Renal cortex interstitium (tissue), 11 donors: ENCODE data around the gene CPT2. TPM values are rescaled to one million over a fixed set of nuclear protein-coding genes. Genes with fewer than 3 reads are reported as not detected.
"Not testable (repeated sequence)": the region's sequence is repeated elsewhere in the genome, so short reads cannot be mapped to it uniquely, and the experiment has no call there.

ENCODE experiments used
- DNase-seq, 11 donors: peaks; one replicate each; pipeline ENCODE4 v3.0.0-alpha.2; 2013; ENCODE audit warnings: low read depth in 9 of 11, low spot score in 4 of 11; ENCODE audit errors: extremely low read depth in 1 of 11
- polyA plus RNA-seq, 3 donors: library from polyadenylated mRNA; unstranded; fragments of 120-200 nt; gene quantifications; one replicate each; pipeline ENCODE4 v1.2.1, GENCODE V29; 2013; ENCODE audit not compliant: insufficient read length in 3 of 3

The CPT2 gene
- polyA plus RNA-seq, 3 donors, result 29.0 to 29.9 (median 29.8) TPM

DNA sequence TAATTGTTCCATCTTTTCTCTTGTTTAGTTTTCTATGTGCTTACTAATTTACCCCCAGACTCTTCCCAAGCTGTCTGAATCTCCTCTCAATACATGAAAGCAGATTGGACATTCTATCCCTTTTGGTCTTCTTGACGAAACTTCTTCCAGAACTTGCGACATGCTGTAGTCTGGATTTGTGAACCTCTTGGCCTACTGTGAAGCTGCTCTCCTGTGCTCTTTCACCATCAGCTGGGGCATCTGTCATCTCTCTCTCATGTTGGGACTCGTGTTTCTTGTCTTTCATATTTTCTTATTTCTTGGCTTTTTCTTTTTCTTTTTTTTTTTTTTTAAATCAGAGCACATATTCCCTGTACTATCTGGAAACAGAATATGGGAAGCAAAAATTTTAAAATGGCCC lies 6.8 kb downstream of the CPT2 start:
- DNase-seq, result no peak

DNA sequence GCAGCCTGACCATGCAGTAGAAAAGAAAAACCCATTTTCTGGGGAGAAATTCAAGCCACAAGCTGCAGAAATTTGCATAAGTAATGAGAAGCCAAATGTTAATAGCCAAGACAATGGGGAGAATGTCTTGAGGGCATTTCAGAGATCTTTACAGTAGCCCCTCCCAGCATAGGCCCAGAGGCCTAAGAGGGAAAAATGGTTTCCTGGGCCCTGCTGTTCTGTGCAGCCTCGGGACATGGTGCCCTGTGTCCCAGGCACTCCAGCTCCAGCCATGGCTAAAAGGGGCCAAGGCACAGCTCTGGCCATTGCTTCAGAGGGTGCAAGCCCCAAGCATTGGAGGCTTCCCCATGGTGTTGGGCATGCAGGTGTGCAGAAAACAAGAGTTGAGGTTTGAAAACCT lies 8.9 kb downstream of the CPT2 start:
- DNase-seq, result not testable (repeated sequence)

DNA sequence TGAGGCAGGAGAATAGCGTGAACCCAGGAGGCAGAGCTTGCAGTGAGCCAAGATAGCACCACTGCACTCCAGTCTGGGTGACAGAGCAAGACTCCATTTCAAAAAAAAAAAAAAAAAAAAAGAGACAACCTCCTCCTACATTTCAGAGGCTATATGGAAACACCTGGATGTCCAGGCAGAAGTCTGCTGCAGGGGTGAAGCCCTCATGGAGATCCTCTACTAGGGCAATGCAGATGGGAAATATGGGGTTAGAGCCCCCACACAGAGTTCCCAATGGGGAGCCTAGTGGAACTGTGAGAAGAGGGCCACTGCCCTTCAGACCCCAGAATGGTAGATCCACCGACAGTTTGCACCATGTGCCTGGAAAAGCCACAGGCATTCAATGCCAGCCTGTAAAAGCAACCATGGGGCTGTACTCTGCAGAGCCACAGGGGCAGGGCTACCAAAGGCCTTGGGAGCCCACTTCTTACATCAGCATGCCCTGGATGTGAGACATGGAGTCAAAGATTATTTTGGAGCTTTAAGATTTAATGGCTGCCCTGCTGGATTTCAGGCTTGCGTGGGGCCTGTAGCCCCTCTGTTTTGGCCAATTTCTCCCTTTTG lies 9.6 kb downstream of the CPT2 start:
- DNase-seq, result not testable (repeated sequence)

DNA sequence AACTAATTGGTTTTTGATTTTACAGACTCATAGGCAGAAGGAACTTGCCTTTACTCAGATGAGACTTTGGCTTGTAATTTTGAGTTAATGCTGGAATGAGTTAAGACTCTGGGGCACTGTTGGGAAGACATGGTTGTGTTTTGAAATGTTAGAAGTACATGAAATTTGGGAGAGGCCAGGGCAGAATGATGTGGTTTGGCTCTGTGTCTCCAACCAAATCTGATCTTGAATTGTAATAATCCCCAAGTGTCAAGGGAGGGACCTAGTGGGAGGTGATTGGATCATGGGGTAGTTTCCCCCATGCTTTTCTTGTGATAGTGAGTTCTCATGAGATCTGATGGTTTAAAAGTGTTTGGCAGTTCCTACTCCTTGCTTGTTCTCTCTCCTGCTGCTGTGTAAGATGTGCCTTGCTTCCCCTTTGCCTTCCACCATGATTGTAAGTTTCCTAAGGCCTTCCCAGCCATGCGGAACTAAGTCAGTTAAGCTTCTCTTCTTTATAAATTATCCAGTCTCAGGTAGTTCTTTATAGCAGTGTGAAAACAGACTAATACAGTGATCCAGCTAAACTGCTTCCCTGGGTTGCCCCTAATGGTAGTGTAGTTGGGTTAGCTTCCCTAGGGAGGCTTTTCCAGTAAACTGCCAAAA lies 10.2 kb downstream of the CPT2 start:
- no peak for DNase-seq

DNA sequence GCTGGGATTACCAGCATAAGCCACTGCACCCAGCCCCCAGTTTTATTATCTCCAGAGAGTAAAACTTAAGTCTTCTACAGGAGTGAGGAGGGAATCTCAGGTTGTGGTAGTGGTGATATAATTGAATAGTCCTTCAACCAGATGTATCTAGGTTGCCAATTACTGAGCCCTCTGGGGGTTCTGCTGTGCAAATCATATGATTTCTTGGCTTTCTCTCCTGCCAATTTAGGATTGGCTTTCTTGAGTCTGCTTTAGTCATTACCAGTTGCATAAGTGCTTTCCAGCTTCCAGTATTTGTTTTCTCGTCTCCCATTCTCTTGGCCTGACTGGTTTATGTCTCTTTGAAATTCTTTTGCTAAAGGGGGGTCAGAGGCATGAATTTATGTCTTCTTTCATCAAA lies 11.1 kb downstream of the CPT2 start:
- DNase-seq, result no peak

DNA sequence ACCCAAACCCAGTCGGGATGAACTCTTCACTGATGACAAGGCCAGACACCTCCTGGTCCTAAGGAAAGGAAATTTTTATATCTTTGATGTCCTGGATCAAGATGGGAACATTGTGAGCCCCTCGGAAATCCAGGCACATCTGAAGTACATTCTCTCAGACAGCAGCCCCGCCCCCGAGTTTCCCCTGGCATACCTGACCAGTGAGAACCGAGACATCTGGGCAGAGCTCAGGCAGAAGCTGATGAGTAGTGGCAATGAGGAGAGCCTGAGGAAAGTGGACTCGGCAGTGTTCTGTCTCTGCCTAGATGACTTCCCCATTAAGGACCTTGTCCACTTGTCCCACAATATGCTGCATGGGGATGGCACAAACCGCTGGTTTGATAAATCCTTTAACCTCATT lies 13.7 kb downstream of the CPT2 start:
- DNase-seq, result no peak

DNA sequence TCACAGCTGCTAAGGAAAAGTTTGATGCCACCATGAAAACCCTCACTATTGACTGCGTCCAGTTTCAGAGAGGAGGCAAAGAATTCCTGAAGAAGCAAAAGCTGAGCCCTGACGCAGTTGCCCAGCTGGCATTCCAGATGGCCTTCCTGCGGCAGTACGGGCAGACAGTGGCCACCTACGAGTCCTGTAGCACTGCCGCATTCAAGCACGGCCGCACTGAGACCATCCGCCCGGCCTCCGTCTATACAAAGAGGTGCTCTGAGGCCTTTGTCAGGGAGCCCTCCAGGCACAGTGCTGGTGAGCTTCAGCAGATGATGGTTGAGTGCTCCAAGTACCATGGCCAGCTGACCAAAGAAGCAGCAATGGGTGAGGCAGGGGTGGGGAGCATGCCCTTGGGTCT lies 14.3 kb downstream of the CPT2 start:
- DNase-seq, result no peak

DNA sequence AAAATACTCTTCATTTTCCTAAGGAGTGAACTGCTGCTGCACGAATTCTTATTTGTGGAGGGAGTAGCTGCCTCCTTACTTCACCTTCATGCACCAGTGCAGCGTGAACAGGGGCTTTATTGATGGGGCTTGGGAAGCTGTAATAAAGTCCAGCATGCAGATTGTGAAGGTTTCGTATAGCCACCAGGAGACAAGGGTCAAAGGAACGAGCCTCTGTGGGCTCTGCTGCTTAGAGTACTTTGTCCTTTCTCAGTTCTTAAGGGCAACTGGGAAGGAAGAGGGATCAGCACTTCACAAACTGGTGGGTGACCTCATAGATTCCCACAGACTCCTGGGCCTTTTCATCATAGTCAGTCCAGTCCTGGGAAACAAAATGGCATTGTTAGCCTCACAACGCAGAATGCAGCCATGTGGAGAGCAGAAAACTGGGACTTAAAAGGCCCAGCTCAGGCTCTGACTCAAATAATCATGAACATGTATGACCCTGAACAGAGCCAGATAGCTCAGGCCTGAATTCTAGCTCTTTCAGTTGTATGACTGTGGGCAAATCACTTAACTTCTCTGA lies 17.8 kb downstream of the CPT2 start:
- DNase-seq, result no peak

DNA sequence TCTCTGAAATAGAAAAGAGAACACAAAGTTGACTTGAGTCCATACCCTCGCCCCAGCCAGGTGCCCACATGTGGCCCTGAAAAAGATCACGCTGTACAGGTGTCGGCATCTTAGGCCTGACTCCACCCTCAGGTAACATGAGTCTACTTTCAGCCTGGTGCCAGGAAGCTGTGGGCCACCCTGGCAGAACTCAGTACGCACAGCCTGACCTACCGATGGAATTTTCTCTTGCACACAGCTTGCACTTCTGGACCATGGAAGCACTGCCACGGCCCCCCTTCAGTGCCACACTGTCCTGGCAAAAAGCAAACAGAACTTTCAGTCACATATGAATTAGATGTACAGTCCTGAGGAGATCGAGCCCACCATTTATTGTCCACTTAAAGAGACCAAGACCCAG lies 21.6 kb downstream of the CPT2 start:
- DNase-seq, result no peak

DNA sequence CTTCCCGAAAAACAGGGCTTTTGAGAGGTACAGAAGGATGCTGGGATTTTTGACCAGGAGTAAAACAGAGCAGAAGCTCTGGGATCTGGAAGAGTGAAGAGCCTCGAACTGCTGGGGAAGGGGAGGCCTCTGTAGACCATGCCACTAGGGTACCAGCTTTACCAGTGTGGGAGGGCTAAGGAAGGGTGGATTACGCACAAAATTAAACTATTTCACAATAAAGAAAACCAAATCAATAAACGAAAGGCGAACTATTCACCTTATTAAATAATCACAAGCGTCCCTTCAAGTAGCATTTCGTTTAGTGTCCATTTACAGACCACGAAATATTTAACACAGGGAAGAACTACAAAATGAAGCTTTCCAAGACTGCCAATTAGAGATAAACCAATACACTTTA lies 23.1 kb downstream of the CPT2 start:
- no peak for DNase-seq

DNA sequence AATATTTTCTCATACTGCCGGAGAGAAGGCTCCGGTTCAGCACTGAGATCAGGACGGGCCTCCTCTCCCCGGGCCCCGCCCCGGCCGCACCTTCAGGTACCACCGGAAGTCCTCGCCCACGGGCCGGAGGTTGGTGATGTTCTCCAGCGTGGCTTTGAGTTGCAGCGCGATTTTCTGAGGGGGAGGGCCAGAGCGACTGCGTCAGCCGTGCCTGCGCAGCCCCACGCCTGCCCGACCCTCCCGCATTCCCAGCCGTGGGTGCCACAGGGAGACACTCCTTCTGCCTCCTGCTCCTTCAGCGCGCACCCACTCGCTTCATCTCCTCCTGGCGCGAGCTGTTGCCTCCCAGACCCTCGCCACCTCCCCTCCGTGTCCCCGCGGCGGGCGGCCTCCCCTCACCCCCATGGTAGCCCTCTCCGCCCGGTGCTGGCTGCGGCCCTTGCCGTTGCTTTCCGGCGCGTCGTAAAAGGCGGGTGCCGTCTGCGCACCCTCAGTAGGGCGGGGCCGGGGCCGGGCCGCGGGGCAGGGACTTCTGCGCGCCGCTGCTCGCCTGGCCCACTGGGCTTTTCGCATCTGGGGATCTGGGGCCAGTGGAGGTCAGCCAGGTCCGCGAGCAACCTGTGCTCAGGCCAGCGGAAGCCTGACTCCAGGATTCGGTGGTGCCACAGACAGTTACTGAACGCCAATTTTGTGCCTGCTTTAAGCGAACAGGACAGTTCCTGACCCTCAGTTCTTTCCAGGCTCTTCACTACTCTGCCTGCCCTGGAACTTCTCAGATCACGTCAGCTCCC lies 23.7 kb downstream of the CPT2 start, which contains the start of gene CZIB:
Gene CZIB (minus strand): TSS at position 464 of the 791 bp plus-strand sequence. CDS start 59 bp downstream, at position 405.
- peak; percentile 70 to 93 (median 88) for DNase-seq

DNA sequence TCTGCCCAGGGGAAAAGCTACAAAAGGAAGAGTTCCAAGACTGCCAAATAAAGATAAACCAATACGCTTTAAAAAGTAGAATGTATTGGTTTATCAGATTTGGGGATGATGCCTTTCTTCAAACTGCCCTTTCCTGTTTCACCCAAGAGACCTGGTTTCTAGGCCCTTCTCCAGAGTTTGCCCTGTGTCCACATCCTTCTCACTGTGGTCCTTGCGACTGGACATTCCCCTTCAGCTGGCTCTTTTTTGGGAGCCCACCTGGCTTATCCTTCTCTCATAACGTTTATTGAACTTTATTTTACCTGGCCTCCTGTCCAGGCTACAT lies 24.3 kb downstream of the CPT2 start:
- DNase-seq, result no peak

DNA sequence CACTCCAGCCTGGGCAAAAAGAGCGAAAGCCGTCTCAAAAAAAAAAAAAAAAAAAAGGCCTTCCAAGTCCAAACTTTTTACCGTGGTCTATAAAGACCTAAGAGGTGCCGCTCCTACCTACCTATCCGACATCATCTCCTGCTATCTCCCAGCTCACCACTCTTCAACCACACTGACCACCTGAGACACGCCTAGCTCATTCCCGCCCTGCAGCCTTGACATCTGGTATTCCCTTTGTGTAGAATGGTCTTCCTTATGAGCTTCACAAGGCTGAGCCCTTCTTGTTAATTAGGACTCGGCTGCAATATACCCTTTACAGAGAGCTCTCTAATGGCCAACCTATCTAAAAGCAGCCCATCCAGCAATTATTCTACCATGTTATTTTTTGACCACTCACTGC lies 41.0 kb downstream of the CPT2 start:
- DNase-seq, result no peak

DNA sequence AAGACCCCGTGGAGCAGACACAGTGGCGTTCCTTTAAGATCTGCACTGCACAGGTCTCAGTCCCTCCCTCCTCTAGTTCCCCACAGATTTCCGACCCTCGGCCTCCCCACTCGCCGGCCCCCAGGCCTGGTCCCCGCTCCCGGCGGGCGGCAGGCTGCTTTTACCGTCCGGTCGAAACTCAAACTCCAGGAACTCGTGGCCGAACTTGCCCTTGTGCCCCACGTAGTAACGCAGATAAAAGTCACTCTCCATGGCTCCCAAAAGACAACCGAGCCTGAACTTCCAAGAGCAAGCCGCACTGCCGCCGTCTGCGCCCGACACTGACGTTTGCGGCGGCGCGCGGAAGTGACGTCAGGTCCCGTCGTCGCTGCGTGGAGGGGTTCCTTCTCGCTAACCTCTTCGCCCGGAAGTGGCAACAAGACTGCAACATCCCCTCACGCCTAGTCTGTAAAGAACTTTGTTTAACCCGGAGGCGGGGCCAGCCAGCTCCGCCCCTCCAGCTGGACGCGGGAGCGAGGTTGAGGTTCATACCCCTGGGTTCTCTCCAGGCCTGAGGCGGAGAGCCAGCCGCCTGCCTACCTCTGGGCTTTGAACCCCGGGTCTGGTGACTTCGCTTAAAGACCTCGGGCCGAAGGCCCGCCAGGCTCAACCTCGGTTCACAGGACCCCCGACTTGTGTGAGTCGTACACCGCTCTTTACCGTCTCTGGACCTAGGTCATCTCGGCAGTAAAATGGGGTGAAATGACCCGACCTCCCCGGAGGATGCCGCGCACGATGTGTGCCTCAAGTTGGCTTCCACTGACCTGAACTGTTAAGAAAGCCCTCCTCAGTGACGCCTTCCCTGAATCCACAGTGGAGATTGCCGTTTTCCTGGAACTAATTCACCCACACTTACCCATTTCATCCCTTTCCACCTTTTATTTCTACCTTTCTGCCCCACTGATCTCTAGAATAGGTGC lies 41.9 kb downstream of the CPT2 start, which contains the start of gene MAGOH:
Gene MAGOH (minus strand): TSS at position 322 of the 959 bp plus-strand sequence. CDS start 70 bp downstream, at position 252.
- peak; percentile 82 to 94 (median 93) for DNase-seq

DNA sequence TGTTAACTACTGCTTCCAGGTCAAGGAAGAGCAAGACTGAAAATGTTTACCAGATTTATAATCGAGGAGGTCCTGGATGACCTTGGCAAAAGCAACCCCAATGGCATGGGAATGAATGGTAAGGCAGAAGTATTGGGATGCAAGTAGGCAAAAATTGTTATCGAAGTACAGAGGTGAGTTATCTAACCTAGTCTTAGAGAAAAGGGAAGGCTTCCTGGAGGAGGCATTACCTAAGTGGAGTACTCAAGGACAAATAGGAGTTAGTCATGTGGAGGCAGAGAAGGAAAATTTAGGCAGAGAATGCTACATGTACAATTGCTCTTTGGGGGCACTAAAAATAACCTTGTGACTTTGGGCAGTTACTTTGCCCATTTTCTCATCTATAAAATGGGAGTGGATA lies 45.2 kb downstream of the CPT2 start:
- DNase-seq, result no peak

DNA sequence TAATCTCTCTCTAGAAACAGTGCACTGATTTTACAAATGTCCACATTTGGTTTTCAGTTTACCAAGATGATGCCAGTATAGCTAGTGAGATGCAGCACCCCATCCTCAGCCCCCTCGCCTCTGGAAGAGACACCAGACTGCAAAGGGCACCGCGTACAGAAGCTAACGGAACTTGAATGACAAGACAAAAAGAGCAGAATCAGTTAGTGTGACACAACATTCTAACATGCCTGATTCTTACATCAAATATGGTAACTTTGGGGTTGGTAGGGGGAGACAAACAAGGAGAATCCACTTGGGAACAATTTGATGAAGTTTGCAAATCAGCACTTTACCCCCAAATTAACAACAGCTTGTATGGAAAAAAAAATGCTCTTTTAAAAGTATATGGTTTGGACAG lies 45.8 kb downstream of the CPT2 start:
- DNase-seq, result no peak

DNA sequence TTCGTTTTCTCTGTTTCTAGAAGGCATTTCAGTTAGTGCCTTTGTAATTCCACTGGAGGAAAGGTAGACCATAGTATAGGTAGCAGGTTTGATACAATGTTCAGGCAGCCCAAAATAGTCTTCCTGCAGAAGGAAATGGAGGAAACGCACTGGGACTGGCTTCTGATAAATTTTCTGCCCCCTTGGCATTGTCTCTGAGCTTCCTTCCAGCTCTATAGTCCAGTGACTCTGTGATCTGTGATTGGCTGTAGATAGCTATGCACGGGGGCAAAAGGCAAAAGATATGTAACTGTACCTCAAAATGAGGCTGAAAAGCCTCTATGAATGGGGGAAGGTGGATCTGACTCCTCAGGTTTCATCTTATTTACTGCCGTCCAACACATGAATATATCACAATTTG lies 47.5 kb downstream of the CPT2 start:
- no peak for DNase-seq

DNA sequence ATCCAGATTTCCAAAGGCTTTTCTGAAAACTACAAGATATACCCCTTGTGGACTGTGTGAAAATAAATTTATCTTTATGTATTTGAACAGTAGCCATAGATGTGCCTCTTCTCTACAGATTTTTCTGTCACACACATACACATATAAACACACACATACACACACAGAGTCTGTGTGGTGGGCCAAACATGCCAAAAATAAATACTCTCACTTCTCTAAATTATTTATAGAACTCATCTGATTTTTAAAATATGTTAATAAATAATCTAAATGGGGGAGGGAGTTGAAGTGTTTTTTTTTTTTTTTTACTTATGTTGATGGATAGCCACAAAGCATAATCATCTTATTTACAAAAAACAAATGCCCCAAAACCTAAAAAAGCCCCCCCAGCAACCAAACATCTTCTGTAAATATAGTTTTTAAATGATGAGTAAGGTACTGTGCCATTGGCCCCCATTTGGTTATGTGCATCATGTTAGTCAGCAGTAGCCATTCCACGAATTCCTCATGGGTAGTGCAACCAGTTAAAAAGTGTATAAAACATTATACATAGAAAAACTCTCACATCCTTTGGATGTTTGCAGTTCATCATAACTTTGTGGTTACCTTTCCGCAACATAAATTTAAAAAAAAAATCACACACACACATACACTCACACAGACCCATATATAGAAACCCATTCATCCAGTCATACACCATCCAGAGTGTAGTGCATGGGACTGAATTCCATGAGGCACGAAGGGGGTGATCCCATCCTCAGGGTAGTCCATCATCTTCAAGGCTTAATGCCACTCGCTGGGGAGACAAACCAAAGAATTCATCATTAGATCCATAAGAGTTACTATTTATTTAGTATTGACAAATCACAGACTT lies 49.9 kb downstream of the CPT2 start:
- no peak for DNase-seq
